Glutamatergic neuron (in vitro differentiated cells): ENCODE measurements around the gene KAT6B. TPM values are rescaled to one million over a fixed set of nuclear protein-coding genes. Genes with fewer than 3 reads are reported as not detected.
"Not testable (repeated sequence)": the region's sequence is repeated elsewhere in the genome, so short reads cannot be mapped to it uniquely, and the experiment has no call there.

Experiments
- DNase-seq: peaks from one replicate; pipeline ENCODE4 v3.0.0; 2022
- H3K27ac Mint-ChIP-seq: one replicate; pipeline ENCODE4 v1.8.0; 2020; ENCODE audit warnings: mild to moderate bottlenecking, mixed read lengths, inconsistent platforms; ENCODE audit not compliant: unreplicated experiment
- H3K27me3 Mint-ChIP-seq: one replicate; pipeline ENCODE4 v1.8.0; 2020; ENCODE audit warnings: mild to moderate bottlenecking, moderate library complexity, mixed read lengths, inconsistent platforms; ENCODE audit not compliant: unreplicated experiment
- H3K36me3 Mint-ChIP-seq: one replicate; pipeline ENCODE4 v1.8.0; 2020; ENCODE audit warnings: mild to moderate bottlenecking, mixed read lengths, inconsistent platforms; ENCODE audit not compliant: unreplicated experiment
- H3K4me1 Mint-ChIP-seq: one replicate; pipeline ENCODE4 v1.8.0; 2020; ENCODE audit warnings: mild to moderate bottlenecking, low read depth, mixed read lengths, inconsistent platforms; ENCODE audit not compliant: unreplicated experiment
- H3K4me3 Mint-ChIP-seq: one replicate; pipeline ENCODE4 v1.8.0; 2020; ENCODE audit warnings: mild to moderate bottlenecking, mixed read lengths, inconsistent platforms; ENCODE audit not compliant: unreplicated experiment
- H3K9me3 Mint-ChIP-seq: one replicate; pipeline ENCODE4 v1.8.0; 2020; ENCODE audit warnings: mild to moderate bottlenecking, moderate library complexity, mixed read lengths, inconsistent platforms; ENCODE audit not compliant: unreplicated experiment
- total RNA-seq: library from RNA; stranded (reverse); fragmentation: NEBNext Ultra II Directional; extraction: Animal tissue kit (Norgen Biotek cat#: 25700); gene quantifications from one replicate; pipeline ENCODE4 v1.2.1, GENCODE V29; 2021; ENCODE audit not compliant: unreplicated experiment
- TF ChIP-seq, protein P1 (sequence below): fragments of 200-600 bp; sonication (generic); IDR thresholded peaks from one replicate; pipeline ENCODE4 v1.5.0; 2021; ENCODE audit not compliant: partially characterized antibody, unreplicated experiment

Gene KAT6B
- total RNA-seq, 1 donor from 2014 or later = 75.3 TPM

DNA sequence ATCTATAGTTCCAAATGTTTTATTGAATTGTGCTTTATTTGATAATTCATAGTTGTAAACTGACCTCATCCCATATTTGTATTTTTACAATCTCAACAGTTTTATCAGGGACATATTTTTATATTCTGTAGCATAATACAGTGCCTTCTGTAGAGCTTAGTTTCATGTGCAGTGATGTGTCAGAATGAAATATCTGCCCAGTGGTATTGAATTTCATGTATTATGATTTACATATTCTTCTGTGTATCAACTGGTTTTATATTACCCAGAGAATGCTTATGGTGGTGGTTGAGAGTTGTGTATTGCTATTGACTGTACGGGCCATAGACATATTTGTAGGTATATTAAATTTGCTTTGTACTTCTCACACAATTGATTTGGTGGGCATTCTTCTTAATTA lies 89.9 kb downstream of the KAT6B start:
- TF ChIP-seq, protein P1, sequence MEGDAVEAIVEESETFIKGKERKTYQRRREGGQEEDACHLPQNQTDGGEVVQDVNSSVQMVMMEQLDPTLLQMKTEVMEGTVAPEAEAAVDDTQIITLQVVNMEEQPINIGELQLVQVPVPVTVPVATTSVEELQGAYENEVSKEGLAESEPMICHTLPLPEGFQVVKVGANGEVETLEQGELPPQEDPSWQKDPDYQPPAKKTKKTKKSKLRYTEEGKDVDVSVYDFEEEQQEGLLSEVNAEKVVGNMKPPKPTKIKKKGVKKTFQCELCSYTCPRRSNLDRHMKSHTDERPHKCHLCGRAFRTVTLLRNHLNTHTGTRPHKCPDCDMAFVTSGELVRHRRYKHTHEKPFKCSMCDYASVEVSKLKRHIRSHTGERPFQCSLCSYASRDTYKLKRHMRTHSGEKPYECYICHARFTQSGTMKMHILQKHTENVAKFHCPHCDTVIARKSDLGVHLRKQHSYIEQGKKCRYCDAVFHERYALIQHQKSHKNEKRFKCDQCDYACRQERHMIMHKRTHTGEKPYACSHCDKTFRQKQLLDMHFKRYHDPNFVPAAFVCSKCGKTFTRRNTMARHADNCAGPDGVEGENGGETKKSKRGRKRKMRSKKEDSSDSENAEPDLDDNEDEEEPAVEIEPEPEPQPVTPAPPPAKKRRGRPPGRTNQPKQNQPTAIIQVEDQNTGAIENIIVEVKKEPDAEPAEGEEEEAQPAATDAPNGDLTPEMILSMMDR = no peak
- Mint-ChIP-seq H3K4me3 (no peak overlapping the region), H3K4me1 (peaks cover 17% of the 10 kb centered on the region), H3K27ac (no peak overlapping the region), H3K27me3 (peaks cover 1% of the 10 kb centered on the region), H3K36me3 (peaks cover 11% of the 10 kb centered on the region), H3K9me3 (peaks cover 2% of the 10 kb centered on the region)
- DNase-seq = no peak

DNA sequence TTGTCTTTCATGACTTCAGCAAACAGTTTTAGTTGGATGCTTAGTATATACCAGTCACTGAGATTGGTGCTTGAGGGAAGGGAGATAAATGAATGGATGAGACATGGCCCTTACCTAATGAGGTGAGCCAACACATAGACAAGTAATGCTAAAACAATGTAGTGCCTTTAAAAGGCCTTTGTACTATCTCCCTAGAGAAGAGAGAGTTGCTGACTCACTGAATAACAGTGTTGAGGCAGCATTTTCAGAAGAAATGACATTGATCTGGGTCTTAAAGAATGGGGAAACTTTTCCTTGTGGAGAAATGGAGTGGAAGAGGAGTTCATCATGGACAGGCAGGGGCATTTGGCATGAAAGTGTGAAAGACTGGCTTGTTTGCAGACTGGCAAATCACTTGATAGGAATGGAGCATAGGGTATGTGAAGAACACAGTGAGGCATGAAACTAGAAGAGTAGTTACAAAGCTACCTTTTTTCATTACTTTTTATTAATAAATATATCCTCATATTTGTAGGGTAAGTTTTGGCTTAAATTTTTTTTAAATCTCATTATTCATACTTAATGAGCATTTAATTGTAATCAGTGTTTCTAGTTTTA lies 91.2 kb downstream of the KAT6B start:
- Mint-ChIP-seq H3K4me1 (peaks cover 23% of the 10 kb centered on the region), H3K27me3 (peaks cover 4% of the 10 kb centered on the region), H3K4me3 (no peak overlapping the region), H3K36me3 (peaks cover 11% of the 10 kb centered on the region), H3K27ac (peak overlapping the region; percentile 4), H3K9me3 (peaks cover 2% of the 10 kb centered on the region)
- TF ChIP-seq, protein P1 = no peak
- no peak for DNase-seq

DNA sequence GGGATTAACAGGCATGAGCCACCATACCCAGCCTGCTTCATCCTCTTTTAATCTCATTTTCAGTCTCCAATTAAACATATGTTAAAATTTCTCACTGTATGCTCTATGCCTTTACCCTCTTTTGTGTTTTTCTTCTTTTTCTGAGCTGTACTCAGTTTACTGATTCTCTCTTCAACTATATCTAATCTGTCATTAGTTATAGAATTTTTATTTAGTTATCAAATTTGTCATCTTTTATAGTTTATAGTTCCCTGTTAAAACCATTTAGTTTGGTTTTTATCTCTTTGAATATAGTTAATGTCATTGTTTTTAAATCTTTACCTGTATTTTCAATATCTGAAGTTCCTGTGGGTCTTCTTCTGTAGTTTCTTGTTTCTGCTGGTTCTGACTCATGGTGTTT lies 93.3 kb downstream of the KAT6B start:
- Mint-ChIP-seq H3K27me3 (peaks cover 4% of the 10 kb centered on the region), H3K9me3 (peaks cover 4% of the 10 kb centered on the region), H3K27ac (no peak overlapping the region), H3K4me1 (peaks cover 32% of the 10 kb centered on the region), H3K36me3 (peaks cover 11% of the 10 kb centered on the region), H3K4me3 (no peak overlapping the region)
- TF ChIP-seq, protein P1 = no peak
- DNase-seq = no peak

DNA sequence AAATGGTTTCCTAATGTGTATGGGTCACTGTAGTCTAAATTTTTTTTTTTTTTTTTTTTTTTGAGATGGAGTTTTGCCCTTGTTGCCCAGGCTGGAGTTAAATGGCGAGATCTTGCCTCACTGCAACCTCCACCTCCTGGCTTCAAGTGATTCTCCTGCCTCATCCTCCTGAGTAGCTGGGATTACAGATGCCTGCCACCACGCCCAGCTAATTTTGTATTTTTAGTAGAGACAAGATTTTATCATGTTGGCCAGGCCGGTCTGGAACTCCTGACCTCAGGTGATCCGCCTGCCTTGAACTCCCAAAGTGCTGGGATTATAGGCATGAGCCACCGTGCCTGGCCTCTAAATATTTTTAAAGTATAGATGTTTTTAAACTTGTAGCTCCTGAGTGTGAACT lies 94.7 kb downstream of the KAT6B start:
- H3K9me3 Mint-ChIP-seq, H3K4me3 Mint-ChIP-seq, H3K27me3 Mint-ChIP-seq, DNase-seq: not testable (repeated sequence)
- peaks cover 32% of the 10 kb centered on the region for H3K4me1 Mint-ChIP-seq
- peaks cover 11% of the 10 kb centered on the region for H3K36me3 Mint-ChIP-seq
- peak overlapping the region; percentile 90 for H3K27ac Mint-ChIP-seq

DNA sequence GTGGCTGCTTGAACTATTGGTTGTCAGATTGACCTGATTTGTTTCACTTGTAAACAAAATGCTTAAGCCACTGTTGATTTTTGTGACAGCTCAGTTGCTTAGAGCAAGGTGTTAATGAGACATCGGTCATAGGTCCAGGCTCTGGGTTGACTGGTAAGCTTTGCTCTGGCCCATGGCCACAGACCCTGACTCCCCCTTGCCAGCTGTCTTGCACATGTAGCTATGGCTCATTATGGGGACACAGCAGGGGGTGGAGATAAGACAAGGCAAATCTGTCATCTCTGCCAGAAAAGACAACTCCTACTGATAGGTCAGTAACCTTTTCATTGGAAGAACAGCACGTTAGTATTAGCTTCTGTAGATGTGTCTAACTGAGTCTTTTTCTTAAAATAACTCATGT lies 95.3 kb downstream of the KAT6B start:
- peak overlapping the region; percentile 90 for H3K27ac Mint-ChIP-seq
- peak; percentile 49 for DNase-seq
- peaks cover 36% of the 10 kb centered on the region for H3K4me1 Mint-ChIP-seq

More for the DNA sequence above, 95.3 kb downstream of the KAT6B start:
- TF ChIP-seq, protein P1 = no peak
- H3K36me3 Mint-ChIP-seq = peaks cover 11% of the 10 kb centered on the region
- H3K27me3 Mint-ChIP-seq = peaks cover 3% of the 10 kb centered on the region
- no peak overlapping the region for H3K4me3 Mint-ChIP-seq
- H3K9me3 Mint-ChIP-seq = peaks cover 4% of the 10 kb centered on the region
